Osteoblast (primary cell): ENCODE data around the gene GRAMD4. TPM values are rescaled to one million over a fixed set of nuclear protein-coding genes. Genes with fewer than 3 reads are reported as not detected.

ENCODE experiments used
- DNase-seq: peaks from one replicate; pipeline ENCODE4 v3.0.0; 2011; ENCODE audit warnings: low spot score, mixed read lengths; ENCODE audit not compliant: insufficient read length; ENCODE audit errors: missing footprints
- H2AFZ ChIP-seq: 2 replicates; pipeline ENCODE4 v1.6.0; 2011; ENCODE audit warnings: mild to moderate bottlenecking, low read length
- H3K27ac ChIP-seq: 2 replicates; pipeline ENCODE4 v1.5.1; 2011; ENCODE audit warnings: mild to moderate bottlenecking, low read depth, low read length, moderate library complexity
- H3K27me3 ChIP-seq: 2 replicates; pipeline ENCODE4 v1.6.0; 2012; ENCODE audit warnings: mild to moderate bottlenecking, control low read depth, inconsistent platforms, low read length, moderate library complexity; ENCODE audit not compliant: insufficient read depth
- H3K36me3 ChIP-seq: 2 replicates; pipeline ENCODE4 v1.5.1; 2011; ENCODE audit warnings: mild to moderate bottlenecking, low read length, control low read depth, moderate library complexity; ENCODE audit not compliant: insufficient read depth
- H3K4me1 ChIP-seq: 2 replicates; pipeline ENCODE4 v1.5.1; 2011; ENCODE audit warnings: mild to moderate bottlenecking, low read length, control low read depth, moderate library complexity; ENCODE audit not compliant: insufficient read depth
- H3K4me2 ChIP-seq: 2 replicates; pipeline ENCODE4 v1.6.0; 2011; ENCODE audit warnings: mild to moderate bottlenecking, low read length; ENCODE audit not compliant: insufficient read depth
- H3K4me3 ChIP-seq: fragments of 200-600 bp; sonication (generic); 3 replicates; pipeline ENCODE4 v1.5.1; 2012; ENCODE audit warnings: mild to moderate bottlenecking, low read length, inconsistent platforms; ENCODE audit not compliant: insufficient read depth
- H3K79me2 ChIP-seq: 2 replicates; pipeline ENCODE4 v1.6.0; 2012; ENCODE audit warnings: mild to moderate bottlenecking, low read length, control low read depth, inconsistent platforms; ENCODE audit not compliant: insufficient read depth
- H3K9me3 ChIP-seq: 2 replicates; pipeline ENCODE4 v1.5.1; 2011; ENCODE audit warnings: low read depth, low read length, control low read depth
- H4K20me1 ChIP-seq: 2 replicates; pipeline ENCODE4 v1.6.0; 2012; ENCODE audit warnings: mild to moderate bottlenecking, low read length, control low read depth; ENCODE audit not compliant: insufficient read depth
- CTCF ChIP-seq: IDR thresholded peaks from 2 replicates; pipeline ENCODE4 v1.5.1; 2011; ENCODE audit warnings: mild to moderate bottlenecking, low read depth, low read length, moderate library complexity; ENCODE audit errors: extremely low read depth
- total RNA-seq: library from RNA; depleted of rRNA; stranded (reverse); fragments of >200 nt; gene quantifications from 2 replicates; pipeline ENCODE4 v1.2.3, GENCODE V29; 2012

The GRAMD4 gene
- total RNA-seq, 1 donor: 17.0 TPM

DNA sequence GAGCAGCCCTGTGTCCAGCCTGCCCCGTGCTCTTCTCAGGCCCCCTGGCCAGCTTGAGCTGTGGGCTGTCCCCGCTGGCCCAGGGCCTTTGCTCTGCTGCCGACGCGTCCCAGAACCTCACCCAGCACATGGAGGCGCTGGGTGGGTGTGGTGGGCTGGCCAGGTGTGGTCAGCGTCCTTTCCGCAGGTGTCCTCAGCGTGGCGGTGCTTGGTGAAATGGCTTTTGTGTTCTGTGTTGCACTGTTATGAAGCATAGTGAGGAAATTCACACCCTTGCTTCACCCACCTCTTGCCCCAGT is 37.4 kb downstream of the GRAMD4 start:
- DNase-seq: no peak
- Histone ChIP-seq H3K36me3 (no peaks in the 10 kb centered on the region), H2AFZ (no peak overlapping the region), H3K27ac (no peak overlapping the region), H3K9me3 (no peaks in the 10 kb centered on the region), H3K27me3 (no peaks in the 10 kb centered on the region), H3K4me1 (peaks cover 3% of the 10 kb centered on the region), H3K79me2 (no peaks in the 10 kb centered on the region), H4K20me1 (peaks cover 31% of the 10 kb centered on the region), H3K4me3 (no peak overlapping the region), H3K4me2 (no peak overlapping the region)
- no peak for TF ChIP-seq CTCF

DNA sequence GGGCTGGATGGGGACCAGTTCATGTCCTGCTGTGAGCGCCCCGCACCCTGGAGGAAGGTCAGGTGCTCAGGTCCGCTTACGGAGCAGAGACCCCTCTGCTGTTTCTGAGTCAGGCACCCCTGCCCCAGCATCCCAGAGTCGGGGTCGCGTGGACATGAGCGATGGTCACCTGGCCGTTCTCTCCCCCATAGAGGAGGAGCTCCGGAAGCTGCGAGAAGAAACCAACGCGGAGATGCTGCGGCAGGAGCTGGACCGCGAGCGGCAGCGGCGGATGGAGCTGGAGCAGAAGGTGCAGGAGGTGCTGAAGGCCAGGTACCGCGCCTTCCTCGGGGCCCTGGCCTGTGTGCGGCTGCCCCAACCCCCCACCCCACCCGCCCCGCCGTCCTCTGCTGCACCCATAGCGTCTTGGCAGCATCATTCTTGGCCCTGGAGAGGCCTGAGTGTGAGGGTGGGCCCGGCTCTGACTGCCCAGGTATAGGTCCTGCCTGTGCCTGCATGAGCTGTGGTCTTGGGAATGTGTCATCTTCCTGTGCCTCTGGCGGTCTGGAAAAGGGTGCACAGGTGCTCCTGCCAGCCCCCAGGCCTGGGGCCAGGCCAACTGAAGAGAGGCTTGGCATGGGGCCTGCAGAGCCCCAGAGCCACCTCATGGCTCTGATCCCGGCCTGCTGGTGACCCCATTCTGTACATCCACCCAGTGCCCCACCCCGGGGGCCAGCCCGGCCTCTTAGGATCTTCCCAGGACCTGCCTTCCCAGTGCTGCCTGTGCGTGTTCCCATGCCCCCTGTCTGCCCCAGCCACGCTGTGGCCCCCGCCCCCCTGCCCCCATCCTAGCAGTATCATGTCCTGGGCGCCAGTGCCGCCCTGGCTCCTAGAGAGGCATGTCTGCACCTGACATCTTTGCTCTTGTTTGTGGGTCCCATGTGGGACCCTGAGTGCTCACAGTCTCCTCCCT is 38.1 kb downstream of the GRAMD4 start:
- TF ChIP-seq CTCF: no peak
- no peak for DNase-seq

GRCh38 chr22:46659059-46659790 is 39.0 kb downstream of the GRAMD4 start:
- Histone ChIP-seq H3K9me3 (no peaks in the 10 kb centered on the region), H4K20me1 (peaks cover 21% of the 10 kb centered on the region), H3K4me2 (no peak overlapping the region), H3K27ac (no peak overlapping the region), H3K36me3 (no peaks in the 10 kb centered on the region), H3K4me3 (no peak overlapping the region), H2AFZ (no peak overlapping the region), H3K4me1 (no peaks in the 10 kb centered on the region), H3K79me2 (no peaks in the 10 kb centered on the region), H3K27me3 (no peaks in the 10 kb centered on the region)
- TF ChIP-seq CTCF: no peak
- DNase-seq: no peak

More for the DNA sequence above, 38.1 kb downstream of the GRAMD4 start:
- Histone ChIP-seq H2AFZ (no peak overlapping the region), H3K27ac (no peak overlapping the region), H3K4me2 (no peak overlapping the region), H4K20me1 (peaks cover 27% of the 10 kb centered on the region), H3K4me3 (no peak overlapping the region), H3K79me2 (no peaks in the 10 kb centered on the region), H3K4me1 (no peaks in the 10 kb centered on the region), H3K27me3 (no peaks in the 10 kb centered on the region), H3K36me3 (no peaks in the 10 kb centered on the region), H3K9me3 (no peaks in the 10 kb centered on the region)

- no peaks in the 10 kb centered on the region for H3K36me3 ChIP-seq
- H3K4me2 ChIP-seq: no peak overlapping the region
- no peak overlapping the region for H3K4me3 ChIP-seq
- peaks cover 19% of the 10 kb centered on the region for H4K20me1 ChIP-seq
- no peaks in the 10 kb centered on the region for H3K4me1 ChIP-seq
- no peaks in the 10 kb centered on the region for H3K27me3 ChIP-seq
- no peak overlapping the region for H3K27ac ChIP-seq
- H3K9me3 ChIP-seq: no peaks in the 10 kb centered on the region
- no peak overlapping the region for H2AFZ ChIP-seq
- no peak for TF ChIP-seq CTCF
- H3K79me2 ChIP-seq: no peaks in the 10 kb centered on the region
- DNase-seq: no peak
These were observed 39.6 kb downstream of the GRAMD4 start for GRCh38 chr22:46659791-46660186.
